Naive B cell (primary cell): ENCODE measurements around the gene FAM3A. TPM values are rescaled to one million over a fixed set of nuclear protein-coding genes. Genes with fewer than 3 reads are reported as not detected.
"Not testable (repeated sequence)": the region's sequence is repeated elsewhere in the genome, so short reads cannot be mapped to it uniquely, and the experiment has no call there.

Experiments used
- ATAC-seq, 2 donors: fragments of 150-1000 bp; cut with Tn5 transposase; 2 replicates each; pipeline ENCODE4 v1.10.0; 2021; ENCODE audit warnings: low read depth in 2 of 2, mild to moderate bottlenecking in 2 of 2, moderate library complexity in 2 of 2
- DNase-seq: peaks from one replicate; pipeline ENCODE4 v3.0.0; 2022
- H3K27ac Mint-ChIP-seq, 6 donors: one replicate each; pipeline ENCODE4 v1.8.0; 2020 to 2022; ENCODE audit warnings: mild to moderate bottlenecking in 6 of 6, mixed read lengths in 6 of 6, moderate library complexity in 5 of 6, inconsistent platforms in 2 of 6
- H3K27me3 Mint-ChIP-seq, 3 donors: one replicate each; pipeline ENCODE4 v1.8.0; 2021 to 2022; ENCODE audit warnings: mixed read lengths in 3 of 3, mild to moderate bottlenecking in 1 of 3
- H3K36me3 Mint-ChIP-seq, 2 donors: one replicate each; pipeline ENCODE4 v1.8.0; 2020 to 2022; ENCODE audit warnings: mixed read lengths in 2 of 2, inconsistent platforms in 1 of 2, mild to moderate bottlenecking in 1 of 2
- H3K4me1 Mint-ChIP-seq, 3 donors: one replicate each; pipeline ENCODE4 v1.8.0; 2020 to 2022; ENCODE audit warnings: mixed read lengths in 3 of 3, inconsistent platforms in 1 of 3, mild to moderate bottlenecking in 1 of 3, moderate library complexity in 1 of 3
- H3K4me3 Mint-ChIP-seq, 8 donors: one replicate each; pipeline ENCODE4 v1.8.0; 2020 to 2022; ENCODE audit warnings: mild to moderate bottlenecking in 8 of 8, mixed read lengths in 8 of 8, moderate library complexity in 8 of 8, inconsistent platforms in 2 of 8
- H3K9me3 Mint-ChIP-seq, 7 donors: one replicate each; pipeline ENCODE4 v1.8.0; 2020 to 2022; ENCODE audit warnings: mixed read lengths in 7 of 7, mild to moderate bottlenecking in 5 of 7, inconsistent platforms in 2 of 7, moderate library complexity in 1 of 7
- polyA plus RNA-seq, 6 donors: library from polyadenylated mRNA; unstranded; fragments of 300-500 nt; fragmentation: Illumina TruSeq; gene quantifications; one replicate each; pipeline ENCODE4 v1.2.3, GENCODE V29; 2021; ENCODE audit warnings: low read depth in 6 of 6

FAM3A gene, protein sequence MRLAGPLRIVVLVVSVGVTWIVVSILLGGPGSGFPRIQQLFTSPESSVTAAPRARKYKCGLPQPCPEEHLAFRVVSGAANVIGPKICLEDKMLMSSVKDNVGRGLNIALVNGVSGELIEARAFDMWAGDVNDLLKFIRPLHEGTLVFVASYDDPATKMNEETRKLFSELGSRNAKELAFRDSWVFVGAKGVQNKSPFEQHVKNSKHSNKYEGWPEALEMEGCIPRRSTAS
- polyA plus RNA-seq, result 10 to 100 TPM; 13.4 to 24.1 (median 16.7) TPM

GRCh38 chrX:154515966-154516655, at the start of gene FAM3A:
Gene FAM3A, minus strand, starts transcription at chrX:154516232. Its CDS starts 460 bp downstream, at chrX:154515772.
- H3K4me1 Mint-ChIP-seq, result peaks cover 15 to 22% (median 21%) of the 10 kb centered on the region in 3 donors
- peak; percentile 90 to 92 for ATAC-seq
- H3K36me3 Mint-ChIP-seq, result no peaks in the 10 kb centered on the region
- DNase-seq, result peak; percentile 88
- H3K27me3 Mint-ChIP-seq, result no peaks in the 10 kb centered on the region
- H3K9me3 Mint-ChIP-seq, result peaks cover 0 to 4% (median 0%) of the 10 kb centered on the region in 7 donors
- H3K4me3 Mint-ChIP-seq, result peak within 1 kb of the TSS; percentile 81 to 93 (median 86)
- peak within 1 kb of the TSS; percentile 56 to 94 (median 88) for H3K27ac Mint-ChIP-seq

DNA sequence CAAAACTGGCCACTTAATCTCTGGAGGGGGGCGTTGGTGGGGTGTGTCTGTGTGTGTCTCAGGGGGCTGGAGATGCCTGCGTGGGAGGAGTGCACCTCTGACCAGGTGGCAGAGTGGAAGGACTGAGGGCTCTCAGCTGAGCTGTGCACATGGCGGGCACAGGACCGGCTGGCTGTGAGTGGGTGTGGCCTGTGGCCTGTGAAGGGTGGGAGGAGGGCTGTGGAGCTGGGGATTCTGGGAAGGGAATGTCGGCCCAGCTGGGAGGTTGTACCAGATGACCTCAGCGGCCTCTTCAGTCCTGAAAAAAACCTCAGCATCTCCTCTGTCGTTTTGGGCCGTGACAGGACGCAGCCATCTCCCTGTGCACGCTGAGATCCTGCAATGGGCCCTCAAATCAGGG, 46.3 kb upstream of the FAM3A start:
- H3K36me3 Mint-ChIP-seq, H3K4me3 Mint-ChIP-seq, H3K27me3 Mint-ChIP-seq, H3K27ac Mint-ChIP-seq, H3K9me3 Mint-ChIP-seq, H3K4me1 Mint-ChIP-seq, ATAC-seq, DNase-seq: not testable (repeated sequence)

- not testable (repeated sequence) for H3K36me3 Mint-ChIP-seq, ATAC-seq, H3K9me3 Mint-ChIP-seq, H3K4me3 Mint-ChIP-seq, DNase-seq, H3K27ac Mint-ChIP-seq, H3K27me3 Mint-ChIP-seq, H3K4me1 Mint-ChIP-seq
Observed at GRCh38 chrX:154560326-154560725, 44.3 kb upstream of the FAM3A start.

DNA sequence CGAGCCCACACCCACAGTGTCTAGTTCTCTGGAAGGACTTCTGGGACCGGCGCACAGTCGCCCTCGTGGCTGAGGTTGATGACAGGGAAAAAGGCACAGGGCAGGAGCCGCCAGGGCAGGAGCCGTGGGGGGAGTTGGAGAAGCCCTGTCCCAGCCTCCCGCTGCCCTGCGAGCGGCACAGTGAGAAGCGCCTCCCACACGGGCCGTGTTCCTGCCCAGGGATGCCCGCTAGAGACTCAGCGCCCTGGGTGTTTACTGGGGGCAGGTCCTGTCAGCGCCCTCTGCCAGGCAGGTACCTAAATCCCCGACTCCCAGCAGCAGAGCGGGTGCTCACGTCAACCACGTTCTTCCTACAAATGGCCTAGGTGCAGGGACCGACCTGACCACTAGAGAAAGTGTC, 42.9 kb upstream of the FAM3A start:
- not testable (repeated sequence) for DNase-seq, ATAC-seq, H3K4me3 Mint-ChIP-seq, H3K27me3 Mint-ChIP-seq, H3K36me3 Mint-ChIP-seq, H3K4me1 Mint-ChIP-seq, H3K9me3 Mint-ChIP-seq, H3K27ac Mint-ChIP-seq

DNA sequence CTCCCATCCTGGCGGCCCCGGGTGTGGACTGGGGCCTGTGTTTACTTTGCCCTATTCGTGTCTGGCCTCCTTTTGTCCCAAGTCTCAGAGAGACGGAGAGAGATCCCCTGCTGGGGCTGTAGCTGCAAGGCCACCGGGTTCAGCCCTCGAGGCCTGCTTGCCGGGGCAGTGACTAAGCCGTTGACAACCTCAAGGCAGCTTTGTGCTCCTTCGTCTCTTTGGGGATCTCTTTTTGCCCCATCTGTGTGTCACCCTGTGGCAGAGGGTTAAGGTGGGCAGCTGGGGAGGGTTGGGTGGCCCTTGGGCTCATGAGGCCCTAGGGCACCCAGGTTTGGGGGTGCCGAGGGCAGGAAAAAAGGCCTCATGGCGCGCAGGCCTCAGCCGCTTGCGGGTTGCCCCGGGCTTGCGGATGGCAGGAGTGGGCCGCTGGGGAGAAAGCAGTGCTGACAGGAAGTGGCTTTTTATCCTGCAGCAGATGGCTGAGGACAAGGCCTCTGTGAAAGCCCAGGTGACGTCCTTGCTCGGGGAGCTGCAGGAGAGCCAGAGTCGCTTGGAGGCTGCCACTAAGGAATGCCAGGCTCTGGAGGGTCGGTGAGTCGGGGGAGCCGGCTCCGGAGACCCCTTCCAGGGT, 42.1 kb upstream of the FAM3A start:
- H3K4me1 Mint-ChIP-seq, H3K27ac Mint-ChIP-seq, H3K4me3 Mint-ChIP-seq, H3K36me3 Mint-ChIP-seq, H3K9me3 Mint-ChIP-seq, H3K27me3 Mint-ChIP-seq, ATAC-seq, DNase-seq: not testable (repeated sequence)

- not testable (repeated sequence) for H3K27me3 Mint-ChIP-seq, H3K9me3 Mint-ChIP-seq, H3K36me3 Mint-ChIP-seq, ATAC-seq, DNase-seq
- Mint-ChIP-seq H3K4me1 (peaks cover 14 to 36% (median 33%) of the 10 kb centered on the region in 3 donors), H3K4me3 (peak overlapping the region in 1 of 8 donors; percentile 66), H3K27ac (peak overlapping the region in 2 of 6 donors; percentile 28 to 39)
Observed at GRCh38 chrX:154552112-154552806, 36.2 kb upstream of the FAM3A start.

- ATAC-seq (no peak), DNase-seq (no peak)
- peaks cover 0 to under 1% of the 10 kb centered on the region in 2 donors for H3K36me3 Mint-ChIP-seq
- H3K9me3 Mint-ChIP-seq, result peaks cover 0 to 5% (median 0%) of the 10 kb centered on the region in 7 donors
- H3K4me3 Mint-ChIP-seq, result peak overlapping the region in 6 of 8 donors; percentile 4 to 80 (median 55)
- H3K27me3 Mint-ChIP-seq, result no peaks in the 10 kb centered on the region
- H3K4me1 Mint-ChIP-seq, result peaks cover 18 to 41% (median 35%) of the 10 kb centered on the region in 3 donors
- peak overlapping the region in 1 of 6 donors; percentile 58 for H3K27ac Mint-ChIP-seq
Observed at GRCh38 chrX:154549766-154550165, 33.7 kb upstream of the FAM3A start.

DNA sequence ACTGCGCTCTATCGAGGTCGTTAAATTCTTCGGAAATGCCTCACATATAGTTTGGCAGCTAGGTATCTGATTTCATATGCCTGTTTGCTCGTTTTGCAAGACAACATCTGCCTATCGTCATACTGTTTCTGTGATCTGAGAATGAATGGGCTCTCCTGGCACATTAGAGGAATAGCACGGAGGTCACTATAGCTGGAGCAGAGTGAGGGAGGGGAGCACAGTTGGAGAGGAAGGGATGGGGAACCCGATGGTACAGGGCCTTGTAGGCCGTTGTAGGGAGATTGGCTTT, 31.9 kb upstream of the FAM3A start:
- H3K9me3 Mint-ChIP-seq, result peaks cover 0 to 5% (median 0%) of the 10 kb centered on the region in 7 donors
- peaks cover 21 to 42% (median 38%) of the 10 kb centered on the region in 3 donors for H3K4me1 Mint-ChIP-seq
- ATAC-seq (no peak), DNase-seq (no peak)
- H3K27ac Mint-ChIP-seq, result peak overlapping the region; percentile 83 to 98 (median 94)
- peak overlapping the region; percentile 80 to 96 (median 94) for H3K4me3 Mint-ChIP-seq
- no peaks in the 10 kb centered on the region for H3K36me3 Mint-ChIP-seq
- H3K27me3 Mint-ChIP-seq, result no peaks in the 10 kb centered on the region

- H3K27ac Mint-ChIP-seq, result peak within 1 kb of the TSS; percentile 83 to 98 (median 94)
- peaks cover 25 to 46% (median 44%) of the 10 kb centered on the region in 3 donors for H3K4me1 Mint-ChIP-seq
- peak; percentile 70 to 72 for ATAC-seq
- peak within 1 kb of the TSS; percentile 80 to 96 (median 94) for H3K4me3 Mint-ChIP-seq
- peak; percentile 92 for DNase-seq
- H3K36me3 Mint-ChIP-seq, result no peaks in the 10 kb centered on the region
- no peaks in the 10 kb centered on the region for H3K27me3 Mint-ChIP-seq
- peaks cover 0 to 5% (median 0%) of the 10 kb centered on the region in 7 donors for H3K9me3 Mint-ChIP-seq
Observed at GRCh38 chrX:154547245-154548027, 31.4 kb upstream of the FAM3A start, which contains the start of gene IKBKG. Gene IKBKG, plus strand, starts transcription at chrX:154547620. Its CDS starts 4,383 bp downstream, at chrX:154552003.

- DNase-seq (peak; percentile 85), ATAC-seq (peak; percentile 49 to 54)
- Mint-ChIP-seq H3K9me3 (peaks cover 0 to 4% (median 0%) of the 10 kb centered on the region in 7 donors), H3K4me1 (peaks cover 26 to 47% (median 46%) of the 10 kb centered on the region in 3 donors), H3K27me3 (no peaks in the 10 kb centered on the region), H3K4me3 (peak within 1 kb of the TSS; percentile 80 to 96 (median 94)), H3K27ac (peak within 1 kb of the TSS; percentile 83 to 98 (median 94)), H3K36me3 (no peaks in the 10 kb centered on the region)
Observed at GRCh38 chrX:154546354-154547244, 30.6 kb upstream of the FAM3A start, which contains the start of gene G6PD. Gene G6PD, minus strand, starts transcription at chrX:154546846. Its CDS starts 691 bp downstream, at chrX:154546155.

- Mint-ChIP-seq H3K27me3 (no peaks in the 10 kb centered on the region), H3K4me1 (peaks cover 26 to 46% (median 40%) of the 10 kb centered on the region in 3 donors), H3K36me3 (no peaks in the 10 kb centered on the region), H3K9me3 (peaks cover 0 to 3% (median 0%) of the 10 kb centered on the region in 7 donors), H3K27ac (peak overlapping the region in 4 of 6 donors; percentile 18 to 90 (median 66)), H3K4me3 (peak overlapping the region; percentile 72 to 94 (median 80))
- ATAC-seq (no peak), DNase-seq (no peak)
Observed at GRCh38 chrX:154545673-154546274, 29.7 kb upstream of the FAM3A start.
